ENCODE data around the gene CDKAL1.

GRCh38 chr6:21140966-21141365 is 606.7 kb downstream of the CDKAL1 start:
- TF ChIP-seq, protein P1, sequence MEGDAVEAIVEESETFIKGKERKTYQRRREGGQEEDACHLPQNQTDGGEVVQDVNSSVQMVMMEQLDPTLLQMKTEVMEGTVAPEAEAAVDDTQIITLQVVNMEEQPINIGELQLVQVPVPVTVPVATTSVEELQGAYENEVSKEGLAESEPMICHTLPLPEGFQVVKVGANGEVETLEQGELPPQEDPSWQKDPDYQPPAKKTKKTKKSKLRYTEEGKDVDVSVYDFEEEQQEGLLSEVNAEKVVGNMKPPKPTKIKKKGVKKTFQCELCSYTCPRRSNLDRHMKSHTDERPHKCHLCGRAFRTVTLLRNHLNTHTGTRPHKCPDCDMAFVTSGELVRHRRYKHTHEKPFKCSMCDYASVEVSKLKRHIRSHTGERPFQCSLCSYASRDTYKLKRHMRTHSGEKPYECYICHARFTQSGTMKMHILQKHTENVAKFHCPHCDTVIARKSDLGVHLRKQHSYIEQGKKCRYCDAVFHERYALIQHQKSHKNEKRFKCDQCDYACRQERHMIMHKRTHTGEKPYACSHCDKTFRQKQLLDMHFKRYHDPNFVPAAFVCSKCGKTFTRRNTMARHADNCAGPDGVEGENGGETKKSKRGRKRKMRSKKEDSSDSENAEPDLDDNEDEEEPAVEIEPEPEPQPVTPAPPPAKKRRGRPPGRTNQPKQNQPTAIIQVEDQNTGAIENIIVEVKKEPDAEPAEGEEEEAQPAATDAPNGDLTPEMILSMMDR (IDR thresholded peaks at IDR 0.05; ENCODE audit: extremely low read depth in 1 of 2, insufficient read depth in 1 of 2, low read depth in 1 of 2, low read length in 2 of 2), result no peak
- TF ChIP-seq MYC (IDR thresholded peaks at IDR 0.05; ENCODE audit: low read depth, low read length), result no peak
- TF ChIP-seq EZH2 (IDR thresholded peaks at IDR 0.05; ENCODE audit: borderline replicate concordance, low read depth, low read length, severe bottlenecking), result no peak
- TF ChIP-seq POLR2AphosphoS5 (IDR thresholded peaks at IDR 0.05; ENCODE audit: insufficient read depth, low read depth, low read length), result no peak
- no peak for TF ChIP-seq POLR2A (IDR thresholded peaks at IDR 0.05; ENCODE audit: low read depth, low read length)
